GM21717 (cell line): Measurements from ENCODE around the gene WBP2NL.
A peak's percentile ranks its signal among the peaks of the same experiment; 100 is the strongest.
"Not testable (repeated sequence)": the region's sequence is repeated elsewhere in the genome, so short reads cannot be mapped to it uniquely, and the experiment has no call there.

ENCODE experiments used
- ATAC-seq: cut with Tn5 transposase; IDR thresholded peaks from one replicate; pipeline ENCODE4 v1.9.1; 2021; ENCODE audit warnings: mild to moderate bottlenecking, moderate library complexity; ENCODE audit not compliant: unreplicated experiment

WBP2NL gene

GRCh38 chr22:42070517-42071422 lies 72.2 kb downstream of the WBP2NL start, which contains the start of gene NAGA:
TSS of gene NAGA (minus strand) at chr22:42070812. CDS start at chr22:42070297, 515 bp downstream.
- ATAC-seq, result peak; percentile 80

- not testable (repeated sequence) for ATAC-seq
Measured at GRCh38 chr22:42071508-42071907, 72.9 kb downstream of the WBP2NL start.

DNA sequence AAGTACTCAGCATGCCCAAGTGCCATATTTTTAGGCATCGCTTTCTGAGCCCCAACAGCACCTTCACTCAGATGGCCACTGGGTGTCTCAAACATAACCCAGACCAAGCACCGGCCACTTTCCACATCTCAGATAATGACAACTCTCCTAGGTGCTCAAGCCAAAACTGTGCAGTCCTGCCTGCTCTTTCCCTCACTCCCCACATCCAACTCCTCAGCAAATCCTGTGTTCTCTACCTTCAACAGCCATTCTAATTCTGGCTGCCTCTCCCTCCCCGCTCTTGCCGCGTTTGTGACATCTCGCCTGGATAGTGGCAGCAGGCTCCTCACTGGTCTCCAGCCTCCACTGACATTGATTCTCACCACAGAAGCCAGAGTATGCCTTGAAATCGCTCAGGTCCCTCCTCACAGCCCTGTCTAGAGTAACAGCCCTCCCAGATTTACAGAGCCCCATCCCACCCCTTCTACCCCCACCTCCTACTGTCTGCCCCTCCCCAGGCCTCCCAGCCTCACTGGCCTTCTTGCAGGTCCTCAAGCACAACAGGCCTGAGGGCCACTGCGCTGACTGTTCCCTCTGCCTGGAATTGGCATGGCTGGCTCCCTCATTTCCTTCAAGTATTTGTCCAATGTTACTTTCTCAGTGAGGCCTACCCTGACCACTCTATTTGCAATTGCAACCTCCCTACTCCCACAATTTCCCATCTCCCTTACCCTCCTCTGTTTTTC lies 74.2 kb downstream of the WBP2NL start:
- no peak for ATAC-seq

DNA sequence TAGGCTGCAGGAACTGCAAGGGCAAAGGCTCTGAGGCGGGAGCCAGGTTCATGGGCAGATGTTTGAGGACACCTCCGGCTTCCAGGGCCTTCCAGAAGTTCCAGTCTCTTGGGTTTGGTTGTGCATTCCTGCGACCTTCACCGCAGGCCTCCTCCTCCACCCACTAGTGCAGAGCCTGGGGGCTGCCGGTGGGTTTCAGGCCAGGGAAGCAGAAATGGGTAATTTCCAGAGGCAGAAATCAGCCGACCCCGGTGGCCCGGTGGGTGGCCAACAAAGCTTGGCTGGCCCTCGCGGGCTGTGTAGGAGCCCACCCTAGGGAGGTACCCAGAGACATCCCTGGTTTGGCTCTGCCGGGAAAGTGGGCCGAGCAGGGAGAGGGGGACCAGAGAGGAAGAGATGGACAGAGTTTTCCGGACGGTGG lies 75.0 kb downstream of the WBP2NL start:
- no peak for ATAC-seq

DNA sequence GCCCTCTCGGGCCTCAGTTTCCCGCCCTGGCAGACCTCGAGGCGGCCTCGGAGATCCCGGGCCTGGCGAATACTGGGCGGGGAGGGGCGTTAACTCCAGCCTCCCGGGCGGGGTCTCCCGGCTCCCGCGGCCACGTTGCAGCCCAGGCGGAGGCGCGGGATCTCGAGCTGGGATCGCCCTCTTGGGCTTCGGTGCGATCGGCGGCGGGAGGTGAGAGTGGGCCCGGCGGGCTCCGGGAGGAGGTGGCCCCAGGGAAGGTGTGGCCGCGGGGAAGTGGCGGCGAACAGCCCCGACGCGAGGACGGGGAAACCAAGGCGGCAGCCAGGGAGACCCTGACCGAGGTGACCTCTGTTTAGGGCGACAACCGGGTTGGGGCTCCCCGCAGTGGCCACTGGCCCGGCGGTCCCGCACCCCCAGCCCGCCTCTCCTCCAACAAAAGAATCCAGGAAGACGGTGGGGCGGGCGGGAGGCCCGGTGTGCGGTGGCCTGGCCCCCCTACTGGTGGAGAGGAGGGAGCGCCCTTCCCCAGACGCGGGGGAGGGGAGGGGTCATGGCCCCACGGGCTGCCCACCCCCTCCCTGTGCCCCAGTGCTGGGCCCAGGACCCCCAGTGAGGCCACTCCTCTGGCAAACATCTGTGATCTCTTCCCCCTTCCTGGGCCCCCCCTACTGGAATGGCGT lies 75.7 kb downstream of the WBP2NL start, which contains the start of gene PHETA2:
TSS of gene PHETA2 (plus strand) at position 117 of the 680 bp plus-strand sequence. CDS start 3,046 bp downstream, outside the sequence.
- ATAC-seq, result no peak

DNA sequence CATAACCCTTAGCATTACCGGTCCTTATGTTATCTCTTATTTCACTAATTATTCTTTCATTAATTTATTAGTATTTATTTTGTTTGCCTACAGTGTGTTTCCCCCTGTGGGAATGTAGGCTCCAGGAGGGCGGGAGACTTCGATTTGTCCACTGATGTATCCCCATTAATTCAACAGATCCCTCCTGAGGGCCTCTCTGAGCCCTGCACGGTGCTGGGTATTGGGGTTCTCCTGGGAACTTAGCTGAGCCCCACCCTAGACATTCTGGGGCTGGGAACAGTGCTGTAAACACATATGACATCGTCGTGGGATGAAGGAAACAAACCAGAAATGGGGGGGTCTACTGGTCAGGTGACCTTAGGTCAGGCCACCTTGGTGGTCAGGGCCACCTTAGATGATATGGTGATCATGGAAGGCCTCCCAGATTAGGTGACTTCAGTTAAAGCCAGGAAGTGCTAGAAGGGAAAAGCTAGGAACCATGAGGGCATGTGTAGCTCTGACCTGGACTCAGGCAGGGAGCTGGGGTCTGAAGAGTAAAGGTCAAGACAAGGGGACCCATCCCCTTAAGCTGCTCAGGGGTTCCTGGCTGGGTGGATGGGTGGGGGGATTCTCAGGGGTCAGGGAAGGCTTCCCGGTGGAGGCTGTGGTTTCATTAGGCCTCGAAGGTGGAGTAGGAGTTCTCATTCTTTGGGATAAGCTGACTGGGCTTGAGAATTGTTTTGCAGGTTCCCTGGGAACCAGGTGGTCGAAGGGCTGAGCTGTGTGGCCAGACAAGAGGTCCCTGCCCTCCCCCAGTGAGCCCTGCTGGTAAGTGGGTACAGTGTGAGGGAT lies 76.5 kb downstream of the WBP2NL start:
- ATAC-seq, result no peak

DNA sequence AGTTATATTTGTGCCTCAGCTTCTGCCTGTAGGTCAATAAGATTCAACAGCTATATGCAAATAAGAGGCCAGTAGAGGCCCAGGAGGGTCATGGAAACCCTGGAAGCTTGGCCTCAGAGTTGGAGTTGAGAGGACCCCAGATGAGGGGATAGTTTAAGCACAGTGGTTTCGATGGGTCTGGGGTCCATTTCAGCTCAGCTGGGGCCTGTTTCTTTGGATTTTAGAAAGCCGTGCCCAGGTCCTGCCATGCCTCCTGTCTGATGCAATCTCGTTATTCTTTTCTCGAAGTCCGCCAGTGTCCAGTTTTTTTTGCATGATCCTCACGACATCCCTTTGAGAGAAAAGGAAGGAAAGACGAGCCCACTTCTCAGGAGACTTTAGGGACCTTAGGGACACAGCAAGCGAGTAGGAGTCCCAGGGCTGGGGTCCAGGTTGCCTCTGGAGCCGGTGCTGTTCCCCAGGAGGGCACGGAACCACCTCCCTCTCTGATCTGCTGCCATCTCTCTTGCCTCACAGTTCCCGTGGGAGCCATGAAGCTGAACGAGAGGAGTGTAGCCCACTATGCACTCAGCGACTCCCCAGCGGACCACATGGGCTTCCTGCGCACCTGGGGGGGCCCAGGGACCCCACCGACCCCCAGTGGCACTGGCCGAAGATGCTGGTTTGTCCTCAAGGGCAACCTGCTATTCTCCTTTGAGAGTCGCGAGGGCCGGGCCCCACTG lies 78.3 kb downstream of the WBP2NL start:
- no peak for ATAC-seq

GRCh38 chr22:42077486-42078125 lies 79.0 kb downstream of the WBP2NL start:
- ATAC-seq, result no peak
